HG03439 (cell line): ENCODE measurements around the gene RAPGEF6.
A peak's percentile ranks its signal among the peaks of the same experiment; 100 is the strongest.

ENCODE experiments used
- ATAC-seq: cut with Tn5 transposase; IDR thresholded peaks from one replicate; pipeline ENCODE4 v1.9.1; 2021; ENCODE audit warnings: mild to moderate bottlenecking, moderate library complexity; ENCODE audit not compliant: unreplicated experiment

RAPGEF6 gene

GRCh38 chr5:131550606-131551005 lies 84.4 kb downstream of the RAPGEF6 start:
- no peak for ATAC-seq

- no peak for ATAC-seq
Observed at GRCh38 chr5:131548176-131548575, 86.9 kb downstream of the RAPGEF6 start.

- ATAC-seq, result no peak
Observed at GRCh38 chr5:131545845-131546244, 89.2 kb downstream of the RAPGEF6 start.

- no peak for ATAC-seq
Observed at GRCh38 chr5:131542723-131543122, 92.3 kb downstream of the RAPGEF6 start.

GRCh38 chr5:131541762-131542161 lies 93.3 kb downstream of the RAPGEF6 start:
- ATAC-seq, result no peak

GRCh38 chr5:131541071-131541470 lies 94.0 kb downstream of the RAPGEF6 start:
- no peak for ATAC-seq

GRCh38 chr5:131539251-131539650 lies 95.8 kb downstream of the RAPGEF6 start:
- no peak for ATAC-seq

GRCh38 chr5:131538177-131538593 lies 96.8 kb downstream of the RAPGEF6 start:
- ATAC-seq, result no peak

- ATAC-seq, result no peak
Observed at GRCh38 chr5:131536850-131537448, 98.1 kb downstream of the RAPGEF6 start.

GRCh38 chr5:131536211-131536826 lies 98.7 kb downstream of the RAPGEF6 start:
- peak; percentile 94 for ATAC-seq

GRCh38 chr5:131534974-131535373 lies 100.1 kb downstream of the RAPGEF6 start:
- no peak for ATAC-seq

- no peak for ATAC-seq
Observed at GRCh38 chr5:131533836-131534235, 101.2 kb downstream of the RAPGEF6 start.

GRCh38 chr5:131532031-131532640 lies 102.9 kb downstream of the RAPGEF6 start:
- no peak for ATAC-seq

GRCh38 chr5:131530706-131531331 lies 104.2 kb downstream of the RAPGEF6 start:
- no peak for ATAC-seq

- ATAC-seq, result no peak
Observed at GRCh38 chr5:131528682-131529081, 106.3 kb downstream of the RAPGEF6 start.

- no peak for ATAC-seq
Observed at GRCh38 chr5:131525805-131526204, 109.2 kb downstream of the RAPGEF6 start.

- no peak for ATAC-seq
Observed at GRCh38 chr5:131524431-131524830, 110.6 kb downstream of the RAPGEF6 start.

- no peak for ATAC-seq
Observed at GRCh38 chr5:131523500-131524185, 111.4 kb downstream of the RAPGEF6 start.

GRCh38 chr5:131521252-131521651 lies 113.8 kb downstream of the RAPGEF6 start:
- ATAC-seq, result no peak

GRCh38 chr5:131515348-131515747 lies 119.7 kb downstream of the RAPGEF6 start:
- no peak for ATAC-seq
